ENCODE results near the gene ZFP36L1. TPM values are rescaled to one million over a fixed set of nuclear protein-coding genes. Genes with fewer than 3 reads are reported as not detected.

Gene ZFP36L1
- total and polyA plus RNA-seq, 9 of the 15 experiments (the other 6 are each of a cell fraction or from before 2014, with no cell fraction given) = 1.3 to 26.6 (median 3.7) TPM

- TF ChIP-seq L3MBTL2 (IDR thresholded peaks at IDR 0.05) (no peak), ZFP30 (CRISPR knock-in tag; IDR thresholded peaks at IDR 0.05; ENCODE audit: borderline replicate concordance) (no peak), SMARCA5 (IDR thresholded peaks at IDR 0.05) (no peak), HNRNPUL1 (IDR thresholded peaks at IDR 0.05; ENCODE audit: low read length) (no peak), HDGF (IDR thresholded peaks at IDR 0.05) (no peak)
- TF ChIP-seq, protein P1, sequence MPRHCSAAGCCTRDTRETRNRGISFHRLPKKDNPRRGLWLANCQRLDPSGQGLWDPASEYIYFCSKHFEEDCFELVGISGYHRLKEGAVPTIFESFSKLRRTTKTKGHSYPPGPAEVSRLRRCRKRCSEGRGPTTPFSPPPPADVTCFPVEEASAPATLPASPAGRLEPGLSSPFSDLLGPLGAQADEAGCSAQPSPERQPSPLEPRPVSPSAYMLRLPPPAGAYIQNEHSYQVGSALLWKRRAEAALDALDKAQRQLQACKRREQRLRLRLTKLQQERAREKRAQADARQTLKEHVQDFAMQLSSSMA (CRISPR knock-in tag; IDR thresholded peaks at IDR 0.05) = no peak
Measured at GRCh38 chr14:68815298-68816182, 22.7 kb upstream of the ZFP36L1 start (continued).

DNA sequence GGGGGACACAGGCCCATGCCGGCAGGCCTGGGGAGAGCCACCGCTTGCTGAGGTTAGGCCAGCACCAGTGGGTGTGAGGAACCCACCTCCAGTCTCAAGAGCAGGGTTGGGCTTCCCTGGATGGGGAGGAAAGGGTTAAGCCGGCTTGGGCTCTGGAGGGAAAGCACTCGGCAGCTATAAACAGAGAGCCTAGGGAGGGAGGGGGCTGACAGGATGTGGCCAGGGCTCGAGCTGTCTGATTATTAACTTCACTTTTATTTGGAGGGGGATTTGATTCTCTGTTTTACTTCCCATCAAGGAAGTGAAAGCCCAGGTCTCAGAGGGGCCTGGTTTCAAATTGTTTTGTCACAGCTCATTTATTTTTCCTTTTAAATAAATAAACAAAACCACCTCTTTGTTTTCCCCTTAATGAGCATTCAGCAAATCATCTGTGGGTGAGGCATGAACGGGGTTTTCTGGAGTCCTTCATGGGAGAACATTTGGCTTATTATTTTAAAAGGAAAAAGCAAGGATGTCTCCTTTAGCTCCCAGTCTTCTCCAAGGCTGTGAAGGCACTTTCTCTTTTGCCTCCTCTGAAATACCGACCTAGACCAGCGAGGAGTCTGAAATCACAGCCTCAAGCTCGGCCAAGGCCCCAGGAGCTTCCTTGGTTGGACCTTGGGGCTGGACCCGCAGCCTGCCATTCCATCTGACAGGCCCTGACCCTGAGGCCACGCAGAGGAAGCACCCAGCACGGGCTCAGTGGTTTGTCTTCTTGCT, 21.9 kb upstream of the ZFP36L1 start:
- Histone ChIP-seq H3K9me3 (replicated peaks; ENCODE audit: control insufficient read depth, insufficient read depth, low read depth, low read length) (no peaks in the 10 kb centered on the region), H2AFZ (ENCODE audit: low read depth, low read length) (peak overlapping the region; percentile 69), H3K79me2 (ENCODE audit: control insufficient read depth, insufficient read depth, low read length) (peaks cover 5% of the 10 kb centered on the region; the same call in 2 of the 3 replicates), H3K27me3 (ENCODE audit: control insufficient read depth in 2 of 2, insufficient read depth in 2 of 2, low read length in 2 of 2) (no peaks in the 10 kb centered on the region), H4K20me1 (replicated peaks; ENCODE audit: control insufficient read depth, insufficient read depth, low read length) (no peaks in the 10 kb centered on the region), H3K4me1 (replicated peaks in 1 of 2; ENCODE audit: control insufficient read depth in 2 of 2, insufficient read depth in 2 of 2, low read length in 2 of 2) (peaks cover 28 to 36% of the 10 kb centered on the region in 2 experiments), H3K27ac (ENCODE audit: extremely low read depth, low read depth, low read length) (peak overlapping the region; percentile 45), H3K4me2 (ENCODE audit: insufficient read depth, low read length) (peak overlapping the region; percentile 39), H3K4me3 (no peak overlapping the region), H3K9ac (ENCODE audit: insufficient read depth in 1 of 2, low read depth in 2 of 2, low read length in 2 of 2) (peak overlapping the region; percentile 47 to 84; a peak in 3 of 4 replicates), H3K9me1 (ENCODE audit: control insufficient read depth, insufficient read depth, low read length) (no peaks in the 10 kb centered on the region), H3K36me3 (ENCODE audit: control insufficient read depth, insufficient read depth, low read length) (no peaks in the 10 kb centered on the region)
- in situ Hi-C loops (cut with MboI) (no loop called here), intact Hi-C loops (cut with micrococcal nuclease) (loop anchor here (2.0 to 5.0 kb wide), 3 partner anchors 18 to 872 kb away; no protein-coding TSS in a partner anchor)
- POLR2A ChIA-PET = interaction anchor here (0.6 to 2.4 kb wide), 7 partner anchors 8 to 500 kb away, joined by 3 to 16 read pairs (median 4); no protein-coding TSS in a partner anchor
- DNase-seq (ENCODE audit: extremely low read depth in 1 of 4, low spot score in 3 of 4) = peak in 3 of 4 experiments; percentile 21 to 69 (median 58)
- FAIRE-seq = peak; percentile 19
- ATAC-seq = peak; percentile 49
- CTCF ChIA-PET (ENCODE audit: low intra/inter-chr PET ratio) = no interaction called here
- WGBS (ENCODE audit: insufficient coverage, low coverage, missing lambda C conversion rate) = 7% methylated on average over 8 of the region's 12 CpGs
- BruUV-seq (replicated peaks) = no TSS peak
- TF ChIP-seq RCOR1 (IDR thresholded peaks at IDR 0.05; ENCODE audit: borderline replicate concordance in 1 of 2, low read depth in 2 of 2, low read length in 2 of 2) = no peak
- TF ChIP-seq NRF1 (conservative IDR thresholded peaks at IDR 0.05 in 1 of 2, IDR thresholded peaks at IDR 0.05 in 1 of 2) = no peak
- no peak for TF ChIP-seq ZKSCAN8 (CRISPR knock-in tag; IDR thresholded peaks at IDR 0.05)
- TF ChIP-seq HNRNPL (IDR thresholded peaks at IDR 0.05; ENCODE audit: low read depth, low read length) = no peak
- TF ChIP-seq SIN3A (IDR thresholded peaks at IDR 0.05; ENCODE audit: borderline replicate concordance in 2 of 2, control insufficient read depth in 1 of 2, low read depth in 2 of 2, low read length in 2 of 2) = no peak
- no peak for TF ChIP-seq ZBTB8A (IDR thresholded peaks at IDR 0.05; ENCODE audit: partially characterized antibody)
- no peak for TF ChIP-seq ZC3H4 (CRISPR knock-in tag; IDR thresholded peaks at IDR 0.05; ENCODE audit: borderline replicate concordance)
- no peak for TF ChIP-seq SNIP1 (IDR thresholded peaks at IDR 0.05; ENCODE audit: low read depth)
- no peak for TF ChIP-seq BCOR (IDR thresholded peaks at IDR 0.05)
- TF ChIP-seq, protein P2, sequence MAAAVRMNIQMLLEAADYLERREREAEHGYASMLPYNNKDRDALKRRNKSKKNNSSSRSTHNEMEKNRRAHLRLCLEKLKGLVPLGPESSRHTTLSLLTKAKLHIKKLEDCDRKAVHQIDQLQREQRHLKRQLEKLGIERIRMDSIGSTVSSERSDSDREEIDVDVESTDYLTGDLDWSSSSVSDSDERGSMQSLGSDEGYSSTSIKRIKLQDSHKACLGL (CRISPR knock-in tag; IDR thresholded peaks at IDR 0.05; ENCODE audit: borderline replicate concordance, poor library complexity, severe bottlenecking) = no peak
- no peak for TF ChIP-seq SIRT6 (IDR thresholded peaks at IDR 0.05; ENCODE audit: low read depth, low read length)
- no peak for TF ChIP-seq MAFF (IDR thresholded peaks at IDR 0.05; ENCODE audit: low read length)
- no peak for TF ChIP-seq NFE2 (IDR thresholded peaks at IDR 0.05; ENCODE audit: low read depth)
- no peak for TF ChIP-seq HMG20B (CRISPR knock-in tag; IDR thresholded peaks at IDR 0.05)
